WTC11 (cell line): Measurements from ENCODE around the gene HMX3.

ENCODE experiments used
- FOXK1 ChIP-seq: sonication (generic); formaldehyde crosslinking; IDR thresholded peaks from 2 replicates; pipeline ENCODE4 v1.8.0; 2022; ENCODE audit warnings: mild to moderate bottlenecking, moderate library complexity, missing genetic modification reagents
- GABPB1 ChIP-seq: sonication (generic); formaldehyde crosslinking; IDR thresholded peaks from 2 replicates; pipeline ENCODE4 v1.8.1; 2023; ENCODE audit warnings: mild to moderate bottlenecking, missing genetic modification reagents
- NFYB ChIP-seq: sonication (generic); formaldehyde crosslinking; conservative IDR thresholded peaks from 2 replicates; pipeline ENCODE4 v1.8.0; 2022; ENCODE audit warnings: low read depth, missing genetic modification reagents
- SMAD4 ChIP-seq: sonication (generic); formaldehyde crosslinking; IDR thresholded peaks from 2 replicates; pipeline ENCODE4 v1.8.0; 2022; ENCODE audit warnings: mild to moderate bottlenecking, missing genetic modification reagents
- SP1 ChIP-seq: sonication (generic); formaldehyde crosslinking; conservative IDR thresholded peaks from 2 replicates; pipeline ENCODE4 v1.8.1; 2022; ENCODE audit warnings: missing genetic modification reagents
- TEAD4 ChIP-seq: sonication (generic); formaldehyde crosslinking; IDR thresholded peaks from 2 replicates; pipeline ENCODE4 v1.8.0; 2022; ENCODE audit warnings: mild to moderate bottlenecking, missing genetic modification reagents
- ZNF138 ChIP-seq: sonication (generic); formaldehyde crosslinking; conservative IDR thresholded peaks from 2 replicates; pipeline ENCODE4 v1.8.1; 2022; ENCODE audit warnings: mild to moderate bottlenecking, moderate library complexity, missing genetic modification reagents
- ZNF317 ChIP-seq: sonication (generic); formaldehyde crosslinking; IDR thresholded peaks from 2 replicates; pipeline ENCODE4 v1.8.1; 2023; ENCODE audit warnings: low read depth, mild to moderate bottlenecking, moderate library complexity, missing genetic modification reagents, borderline replicate concordance
- ZNF416 ChIP-seq: fragments of 250-450 bp; sonication (Bioruptor Pico); IDR thresholded peaks from 2 replicates; pipeline ENCODE4 v1.9.0; 2021; ENCODE audit warnings: mild to moderate bottlenecking, inconsistent platforms
- TF ChIP-seq, protein P1 (sequence below): fragments of 200-600 bp; IDR thresholded peaks from 2 replicates; pipeline ENCODE4 v1.8.0; 2022; ENCODE audit warnings: antibody characterized with exemption
- TF ChIP-seq, protein P2 (sequence below): sonication (generic); formaldehyde crosslinking; IDR thresholded peaks from 2 replicates; pipeline ENCODE4 v1.8.0; 2022; ENCODE audit warnings: missing genetic modification reagents
- TF ChIP-seq, protein P3 (sequence below): sonication (generic); formaldehyde crosslinking; IDR thresholded peaks from 2 replicates; pipeline ENCODE4 v1.8.1; 2023; ENCODE audit warnings: mild to moderate bottlenecking, missing genetic modification reagents, moderate library complexity
- TF ChIP-seq, protein P4 (sequence below): sonication (generic); formaldehyde crosslinking; IDR thresholded peaks from 2 replicates; pipeline ENCODE4 v1.8.0; 2022; ENCODE audit warnings: mild to moderate bottlenecking, missing genetic modification reagents
- TF ChIP-seq, protein P5 (sequence below): sonication (generic); formaldehyde crosslinking; IDR thresholded peaks from 2 replicates; pipeline ENCODE4 v1.8.0; 2023; ENCODE audit warnings: missing genetic modification reagents, mild to moderate bottlenecking, borderline replicate concordance

DNA sequence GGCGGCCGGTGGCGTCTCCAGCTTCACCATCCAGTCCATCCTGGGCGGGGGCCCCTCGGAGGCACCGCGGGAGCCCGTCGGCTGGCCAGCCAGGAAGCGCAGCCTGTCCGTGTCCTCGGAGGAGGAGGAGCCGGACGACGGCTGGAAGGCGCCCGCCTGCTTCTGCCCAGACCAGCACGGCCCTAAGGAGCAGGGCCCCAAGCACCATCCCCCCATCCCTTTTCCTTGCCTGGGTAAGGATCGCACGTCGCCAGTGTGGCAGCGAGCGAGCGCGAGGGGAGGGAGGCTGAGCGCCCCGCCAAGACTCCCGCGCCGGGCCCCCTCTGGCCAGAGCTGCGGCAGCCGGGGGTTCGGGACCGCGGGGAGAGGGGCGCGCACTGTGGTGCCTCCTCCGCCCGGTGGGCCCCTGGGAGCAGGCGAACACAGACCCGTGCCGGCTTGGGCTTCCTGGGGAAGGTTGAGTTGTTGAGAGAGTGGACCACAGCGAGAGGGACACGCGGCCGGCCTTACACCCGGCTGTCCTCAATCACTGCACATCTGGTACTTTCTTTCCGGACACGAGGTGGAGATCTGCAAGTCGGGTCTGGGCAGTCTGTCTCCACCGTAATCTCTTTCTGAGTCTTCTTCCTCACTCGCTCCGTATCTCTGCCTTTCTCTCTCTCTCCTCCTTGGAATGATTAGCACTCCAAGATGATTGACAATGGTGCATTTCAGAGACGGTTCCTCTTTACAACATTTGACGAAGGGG, 12.8 kb downstream of the HMX3 start:
- no peak for TF ChIP-seq NFYB (CRISPR knock-in tag)
- TF ChIP-seq, protein P1, sequence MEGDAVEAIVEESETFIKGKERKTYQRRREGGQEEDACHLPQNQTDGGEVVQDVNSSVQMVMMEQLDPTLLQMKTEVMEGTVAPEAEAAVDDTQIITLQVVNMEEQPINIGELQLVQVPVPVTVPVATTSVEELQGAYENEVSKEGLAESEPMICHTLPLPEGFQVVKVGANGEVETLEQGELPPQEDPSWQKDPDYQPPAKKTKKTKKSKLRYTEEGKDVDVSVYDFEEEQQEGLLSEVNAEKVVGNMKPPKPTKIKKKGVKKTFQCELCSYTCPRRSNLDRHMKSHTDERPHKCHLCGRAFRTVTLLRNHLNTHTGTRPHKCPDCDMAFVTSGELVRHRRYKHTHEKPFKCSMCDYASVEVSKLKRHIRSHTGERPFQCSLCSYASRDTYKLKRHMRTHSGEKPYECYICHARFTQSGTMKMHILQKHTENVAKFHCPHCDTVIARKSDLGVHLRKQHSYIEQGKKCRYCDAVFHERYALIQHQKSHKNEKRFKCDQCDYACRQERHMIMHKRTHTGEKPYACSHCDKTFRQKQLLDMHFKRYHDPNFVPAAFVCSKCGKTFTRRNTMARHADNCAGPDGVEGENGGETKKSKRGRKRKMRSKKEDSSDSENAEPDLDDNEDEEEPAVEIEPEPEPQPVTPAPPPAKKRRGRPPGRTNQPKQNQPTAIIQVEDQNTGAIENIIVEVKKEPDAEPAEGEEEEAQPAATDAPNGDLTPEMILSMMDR, result no peak
- TF ChIP-seq, protein P2, sequence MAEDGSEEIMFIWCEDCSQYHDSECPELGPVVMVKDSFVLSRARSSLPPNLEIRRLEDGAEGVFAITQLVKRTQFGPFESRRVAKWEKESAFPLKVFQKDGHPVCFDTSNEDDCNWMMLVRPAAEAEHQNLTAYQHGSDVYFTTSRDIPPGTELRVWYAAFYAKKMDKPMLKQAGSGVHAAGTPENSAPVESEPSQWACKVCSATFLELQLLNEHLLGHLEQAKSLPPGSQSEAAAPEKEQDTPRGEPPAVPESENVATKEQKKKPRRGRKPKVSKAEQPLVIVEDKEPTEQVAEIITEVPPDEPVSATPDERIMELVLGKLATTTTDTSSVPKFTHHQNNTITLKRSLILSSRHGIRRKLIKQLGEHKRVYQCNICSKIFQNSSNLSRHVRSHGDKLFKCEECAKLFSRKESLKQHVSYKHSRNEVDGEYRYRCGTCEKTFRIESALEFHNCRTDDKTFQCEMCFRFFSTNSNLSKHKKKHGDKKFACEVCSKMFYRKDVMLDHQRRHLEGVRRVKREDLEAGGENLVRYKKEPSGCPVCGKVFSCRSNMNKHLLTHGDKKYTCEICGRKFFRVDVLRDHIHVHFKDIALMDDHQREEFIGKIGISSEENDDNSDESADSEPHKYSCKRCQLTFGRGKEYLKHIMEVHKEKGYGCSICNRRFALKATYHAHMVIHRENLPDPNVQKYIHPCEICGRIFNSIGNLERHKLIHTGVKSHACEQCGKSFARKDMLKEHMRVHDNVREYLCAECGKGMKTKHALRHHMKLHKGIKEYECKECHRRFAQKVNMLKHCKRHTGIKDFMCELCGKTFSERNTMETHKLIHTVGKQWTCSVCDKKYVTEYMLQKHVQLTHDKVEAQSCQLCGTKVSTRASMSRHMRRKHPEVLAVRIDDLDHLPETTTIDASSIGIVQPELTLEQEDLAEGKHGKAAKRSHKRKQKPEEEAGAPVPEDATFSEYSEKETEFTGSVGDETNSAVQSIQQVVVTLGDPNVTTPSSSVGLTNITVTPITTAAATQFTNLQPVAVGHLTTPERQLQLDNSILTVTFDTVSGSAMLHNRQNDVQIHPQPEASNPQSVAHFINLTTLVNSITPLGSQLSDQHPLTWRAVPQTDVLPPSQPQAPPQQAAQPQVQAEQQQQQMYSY (CRISPR knock-in tag), result no peak
- TF ChIP-seq, protein P3, sequence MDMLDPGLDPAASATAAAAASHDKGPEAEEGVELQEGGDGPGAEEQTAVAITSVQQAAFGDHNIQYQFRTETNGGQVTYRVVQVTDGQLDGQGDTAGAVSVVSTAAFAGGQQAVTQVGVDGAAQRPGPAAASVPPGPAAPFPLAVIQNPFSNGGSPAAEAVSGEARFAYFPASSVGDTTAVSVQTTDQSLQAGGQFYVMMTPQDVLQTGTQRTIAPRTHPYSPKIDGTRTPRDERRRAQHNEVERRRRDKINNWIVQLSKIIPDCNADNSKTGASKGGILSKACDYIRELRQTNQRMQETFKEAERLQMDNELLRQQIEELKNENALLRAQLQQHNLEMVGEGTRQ, result no peak
- TF ChIP-seq GABPB1, result no peak
- TF ChIP-seq ZNF138, result no peak
- TF ChIP-seq FOXK1 (CRISPR knock-in tag), result no peak
- TF ChIP-seq, protein P4, sequence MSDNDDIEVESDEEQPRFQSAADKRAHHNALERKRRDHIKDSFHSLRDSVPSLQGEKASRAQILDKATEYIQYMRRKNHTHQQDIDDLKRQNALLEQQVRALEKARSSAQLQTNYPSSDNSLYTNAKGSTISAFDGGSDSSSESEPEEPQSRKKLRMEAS, result no peak
- TF ChIP-seq SMAD4 (CRISPR knock-in tag), result no peak; the same call in 1 of the 2 replicates
- 0 out of 2 replicates have a peak, but pooled peaks have one; percentile 15 for TF ChIP-seq TEAD4 (CRISPR knock-in tag)
- TF ChIP-seq, protein P5, sequence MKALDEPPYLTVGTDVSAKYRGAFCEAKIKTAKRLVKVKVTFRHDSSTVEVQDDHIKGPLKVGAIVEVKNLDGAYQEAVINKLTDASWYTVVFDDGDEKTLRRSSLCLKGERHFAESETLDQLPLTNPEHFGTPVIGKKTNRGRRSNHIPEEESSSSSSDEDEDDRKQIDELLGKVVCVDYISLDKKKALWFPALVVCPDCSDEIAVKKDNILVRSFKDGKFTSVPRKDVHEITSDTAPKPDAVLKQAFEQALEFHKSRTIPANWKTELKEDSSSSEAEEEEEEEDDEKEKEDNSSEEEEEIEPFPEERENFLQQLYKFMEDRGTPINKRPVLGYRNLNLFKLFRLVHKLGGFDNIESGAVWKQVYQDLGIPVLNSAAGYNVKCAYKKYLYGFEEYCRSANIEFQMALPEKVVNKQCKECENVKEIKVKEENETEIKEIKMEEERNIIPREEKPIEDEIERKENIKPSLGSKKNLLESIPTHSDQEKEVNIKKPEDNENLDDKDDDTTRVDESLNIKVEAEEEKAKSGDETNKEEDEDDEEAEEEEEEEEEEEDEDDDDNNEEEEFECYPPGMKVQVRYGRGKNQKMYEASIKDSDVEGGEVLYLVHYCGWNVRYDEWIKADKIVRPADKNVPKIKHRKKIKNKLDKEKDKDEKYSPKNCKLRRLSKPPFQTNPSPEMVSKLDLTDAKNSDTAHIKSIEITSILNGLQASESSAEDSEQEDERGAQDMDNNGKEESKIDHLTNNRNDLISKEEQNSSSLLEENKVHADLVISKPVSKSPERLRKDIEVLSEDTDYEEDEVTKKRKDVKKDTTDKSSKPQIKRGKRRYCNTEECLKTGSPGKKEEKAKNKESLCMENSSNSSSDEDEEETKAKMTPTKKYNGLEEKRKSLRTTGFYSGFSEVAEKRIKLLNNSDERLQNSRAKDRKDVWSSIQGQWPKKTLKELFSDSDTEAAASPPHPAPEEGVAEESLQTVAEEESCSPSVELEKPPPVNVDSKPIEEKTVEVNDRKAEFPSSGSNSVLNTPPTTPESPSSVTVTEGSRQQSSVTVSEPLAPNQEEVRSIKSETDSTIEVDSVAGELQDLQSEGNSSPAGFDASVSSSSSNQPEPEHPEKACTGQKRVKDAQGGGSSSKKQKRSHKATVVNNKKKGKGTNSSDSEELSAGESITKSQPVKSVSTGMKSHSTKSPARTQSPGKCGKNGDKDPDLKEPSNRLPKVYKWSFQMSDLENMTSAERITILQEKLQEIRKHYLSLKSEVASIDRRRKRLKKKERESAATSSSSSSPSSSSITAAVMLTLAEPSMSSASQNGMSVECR (CRISPR knock-in tag), result 0 out of 2 replicates have a peak, but pooled peaks have one; percentile 26
- TF ChIP-seq ZNF416 (CRISPR knock-in tag), result no peak
- TF ChIP-seq ZNF317, result no peak
- no peak for TF ChIP-seq SP1 (CRISPR knock-in tag)
